ENCODE measurements around the gene GPR37L1.

- TF ChIP-seq CTCF (IDR thresholded peaks at IDR 0.05): no peak
- no peak for TF ChIP-seq ZFX (IDR thresholded peaks at IDR 0.05; ENCODE audit: borderline replicate concordance)
Measured at GRCh38 chr1:202143011-202143767, 20.5 kb downstream of the GPR37L1 start.

Data from 22Rv1 (cell line).